ENCODE measurements around the gene NCOR2.

DNA sequence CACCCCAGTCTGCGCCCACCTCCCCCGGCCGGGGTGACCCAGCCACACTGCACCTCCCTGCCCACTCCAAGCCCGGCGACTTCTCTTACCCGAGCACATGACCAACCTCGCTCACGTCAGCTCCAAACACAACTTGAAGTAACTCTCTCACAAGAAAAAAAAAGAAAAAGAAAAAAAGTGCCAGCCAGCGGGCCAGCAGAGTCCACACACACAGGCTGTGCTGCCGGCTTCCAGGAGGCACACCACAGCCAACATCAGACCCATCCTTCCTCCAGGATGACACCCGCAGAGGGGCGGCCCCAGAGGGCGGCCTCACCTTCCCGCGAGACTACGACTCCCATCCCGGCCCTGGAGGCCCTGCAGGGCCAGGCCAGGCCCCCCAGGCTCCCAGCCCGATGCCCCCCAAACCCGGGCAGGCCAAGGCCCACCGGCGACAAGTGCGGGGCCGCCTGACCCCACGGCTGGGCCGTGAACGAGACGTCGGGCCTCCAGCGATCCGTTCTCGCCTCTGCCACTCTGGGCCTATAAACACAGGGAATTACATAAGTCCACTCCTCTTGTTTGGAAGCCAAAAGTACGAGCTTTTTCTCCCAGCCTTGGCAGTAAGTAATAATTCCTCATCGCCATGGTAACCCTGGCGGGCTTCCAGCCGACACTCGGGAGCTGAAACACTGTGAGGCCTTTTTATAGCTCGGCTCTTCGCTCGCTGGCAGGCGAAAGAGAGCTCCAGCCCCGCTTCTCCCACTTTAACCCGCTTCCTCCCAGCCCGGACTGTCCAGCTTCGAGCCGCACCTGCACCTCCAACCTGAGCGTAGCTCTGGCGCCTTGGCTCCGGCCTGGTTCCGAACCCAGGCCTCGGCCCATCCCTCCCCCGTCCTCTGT is 49.1 kb downstream of the NCOR2 start:
- TF ChIP-seq, protein P1, sequence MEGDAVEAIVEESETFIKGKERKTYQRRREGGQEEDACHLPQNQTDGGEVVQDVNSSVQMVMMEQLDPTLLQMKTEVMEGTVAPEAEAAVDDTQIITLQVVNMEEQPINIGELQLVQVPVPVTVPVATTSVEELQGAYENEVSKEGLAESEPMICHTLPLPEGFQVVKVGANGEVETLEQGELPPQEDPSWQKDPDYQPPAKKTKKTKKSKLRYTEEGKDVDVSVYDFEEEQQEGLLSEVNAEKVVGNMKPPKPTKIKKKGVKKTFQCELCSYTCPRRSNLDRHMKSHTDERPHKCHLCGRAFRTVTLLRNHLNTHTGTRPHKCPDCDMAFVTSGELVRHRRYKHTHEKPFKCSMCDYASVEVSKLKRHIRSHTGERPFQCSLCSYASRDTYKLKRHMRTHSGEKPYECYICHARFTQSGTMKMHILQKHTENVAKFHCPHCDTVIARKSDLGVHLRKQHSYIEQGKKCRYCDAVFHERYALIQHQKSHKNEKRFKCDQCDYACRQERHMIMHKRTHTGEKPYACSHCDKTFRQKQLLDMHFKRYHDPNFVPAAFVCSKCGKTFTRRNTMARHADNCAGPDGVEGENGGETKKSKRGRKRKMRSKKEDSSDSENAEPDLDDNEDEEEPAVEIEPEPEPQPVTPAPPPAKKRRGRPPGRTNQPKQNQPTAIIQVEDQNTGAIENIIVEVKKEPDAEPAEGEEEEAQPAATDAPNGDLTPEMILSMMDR (IDR thresholded peaks at IDR 0.05 in 2 of 3, conservative IDR thresholded peaks at IDR 0.05 in 1 of 3; ENCODE audit: borderline replicate concordance in 1 of 3, insufficient read depth in 1 of 3, low read depth in 2 of 3, low read length in 2 of 3), result no peak
- TF ChIP-seq POLR2A (IDR thresholded peaks at IDR 0.05; ENCODE audit: borderline replicate concordance, extremely low read depth, insufficient read depth, insufficient read length) (no peak), TCF7L2 (IDR thresholded peaks at IDR 0.05; ENCODE audit: borderline replicate concordance, extremely low read depth, insufficient read depth, insufficient read length) (no peak), EZH2 (IDR thresholded peaks at IDR 0.05) (no peak)

All from HCT116 (cell line).